ENCODE measurements around the gene ARFIP2. TPM values are rescaled to one million over a fixed set of nuclear protein-coding genes. Genes with fewer than 3 reads are reported as not detected.

The ARFIP2 gene
- total RNA-seq, 1 experiment from 2014 or later, result 65.2 TPM

DNA sequence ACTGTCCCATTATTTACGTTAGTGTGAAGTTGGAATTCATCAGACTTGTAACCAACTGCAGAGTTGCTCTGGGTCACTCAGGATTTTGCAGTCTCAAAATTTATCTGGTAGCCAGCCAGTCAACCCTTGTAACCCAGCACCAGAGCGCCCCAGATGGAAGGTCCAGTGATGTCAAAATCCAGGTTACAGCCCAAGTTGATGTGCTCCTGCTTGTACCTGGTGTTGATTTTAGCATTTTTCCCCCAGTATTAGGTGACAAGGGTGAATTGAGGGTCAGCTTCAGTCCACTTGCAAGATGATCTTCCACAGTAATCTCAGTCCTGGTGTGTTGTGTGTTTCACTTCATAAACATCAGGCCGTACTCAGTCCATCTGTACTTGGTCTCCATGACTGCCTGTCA is 7.7 kb upstream of the ARFIP2 start:
- Histone ChIP-seq H3F3A (ENCODE audit: low read length, unreplicated experiment) (no peaks in the 10 kb centered on the region), H3K4me2 (ENCODE audit: low read length) (no peak overlapping the region), H3K4me1 (ENCODE audit: insufficient read depth, low read length) (no peaks in the 10 kb centered on the region), H3K79me2 (ENCODE audit: low read length) (peaks cover 7% of the 10 kb centered on the region), H3K9ac (ENCODE audit: low read length) (no peak overlapping the region), H4K20me1 (ENCODE audit: low read length) (no peaks in the 10 kb centered on the region), H3K27ac (ENCODE audit: low read length) (no peak overlapping the region), H3K36me3 (ENCODE audit: low read depth, low read length) (peaks cover 18% of the 10 kb centered on the region), H2AFZ (ENCODE audit: low read length) (no peak overlapping the region), H3K27me3 (ENCODE audit: low read length) (no peaks in the 10 kb centered on the region), H3K9me2 (replicated peaks; ENCODE audit: low read length) (no peaks in the 10 kb centered on the region), H3K4me3 (ENCODE audit: low read length) (no peak overlapping the region), H3K9me3 (ENCODE audit: low read length) (no peaks in the 10 kb centered on the region)
- no peak for TF ChIP-seq EZH2phosphoT487 (IDR thresholded peaks at IDR 0.05; ENCODE audit: borderline replicate concordance, low read length)
- no peak for TF ChIP-seq EZH2 (IDR thresholded peaks at IDR 0.05; ENCODE audit: low read length, unreplicated experiment)
- TF ChIP-seq, protein P1, sequence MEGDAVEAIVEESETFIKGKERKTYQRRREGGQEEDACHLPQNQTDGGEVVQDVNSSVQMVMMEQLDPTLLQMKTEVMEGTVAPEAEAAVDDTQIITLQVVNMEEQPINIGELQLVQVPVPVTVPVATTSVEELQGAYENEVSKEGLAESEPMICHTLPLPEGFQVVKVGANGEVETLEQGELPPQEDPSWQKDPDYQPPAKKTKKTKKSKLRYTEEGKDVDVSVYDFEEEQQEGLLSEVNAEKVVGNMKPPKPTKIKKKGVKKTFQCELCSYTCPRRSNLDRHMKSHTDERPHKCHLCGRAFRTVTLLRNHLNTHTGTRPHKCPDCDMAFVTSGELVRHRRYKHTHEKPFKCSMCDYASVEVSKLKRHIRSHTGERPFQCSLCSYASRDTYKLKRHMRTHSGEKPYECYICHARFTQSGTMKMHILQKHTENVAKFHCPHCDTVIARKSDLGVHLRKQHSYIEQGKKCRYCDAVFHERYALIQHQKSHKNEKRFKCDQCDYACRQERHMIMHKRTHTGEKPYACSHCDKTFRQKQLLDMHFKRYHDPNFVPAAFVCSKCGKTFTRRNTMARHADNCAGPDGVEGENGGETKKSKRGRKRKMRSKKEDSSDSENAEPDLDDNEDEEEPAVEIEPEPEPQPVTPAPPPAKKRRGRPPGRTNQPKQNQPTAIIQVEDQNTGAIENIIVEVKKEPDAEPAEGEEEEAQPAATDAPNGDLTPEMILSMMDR (conservative IDR thresholded peaks at IDR 0.05; ENCODE audit: low read depth, low read length), result no peak
- ChIA-PET POLR2A (ENCODE audit: unreplicated experiment) (no interaction called here), CTCF (no interaction called here)
- DNase-seq (no peak), ATAC-seq (no peak; the same call in 1 of the 2 replicates)
- intact Hi-C loops (cut with micrococcal nuclease), result loop anchor here (2.0 kb wide), 1 partner anchor 14 kb away; no protein-coding TSS in a partner anchor
- BruUV-seq (replicated peaks), result no TSS peak

DNA sequence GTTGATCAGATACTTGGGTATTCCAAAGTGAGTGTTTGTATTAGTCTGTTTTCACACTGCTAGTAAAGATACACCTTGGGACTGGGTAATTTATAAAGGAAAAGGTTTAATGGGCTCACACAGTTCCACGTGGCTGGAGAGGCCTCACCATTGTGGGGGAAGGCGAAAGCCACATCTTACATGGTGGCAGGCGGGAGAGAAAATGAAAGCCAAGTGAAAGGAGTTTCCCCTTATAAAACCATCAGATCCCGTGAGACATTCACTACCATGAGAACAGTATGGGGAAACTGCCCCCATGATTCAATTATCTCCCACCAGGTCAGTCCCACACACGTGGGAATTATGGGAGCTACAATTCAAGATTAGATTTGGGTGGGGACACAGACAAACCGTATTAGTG is 7.2 kb upstream of the ARFIP2 start:
- ATAC-seq (no peak), DNase-seq (no peak)
- Histone ChIP-seq H4K20me1 (ENCODE audit: low read length) (no peaks in the 10 kb centered on the region), H3K4me1 (ENCODE audit: insufficient read depth, low read length) (no peaks in the 10 kb centered on the region), H3F3A (ENCODE audit: low read length, unreplicated experiment) (no peaks in the 10 kb centered on the region), H3K4me3 (ENCODE audit: low read length) (no peak overlapping the region), H3K27ac (ENCODE audit: low read length) (no peak overlapping the region), H3K4me2 (ENCODE audit: low read length) (no peak overlapping the region), H3K9me2 (replicated peaks; ENCODE audit: low read length) (no peaks in the 10 kb centered on the region), H3K36me3 (ENCODE audit: low read depth, low read length) (peaks cover 23% of the 10 kb centered on the region), H3K27me3 (ENCODE audit: low read length) (no peaks in the 10 kb centered on the region), H3K9me3 (ENCODE audit: low read length) (no peaks in the 10 kb centered on the region), H3K79me2 (ENCODE audit: low read length) (peaks cover 12% of the 10 kb centered on the region), H2AFZ (ENCODE audit: low read length) (no peak overlapping the region), H3K9ac (ENCODE audit: low read length) (no peak overlapping the region)
- TF ChIP-seq EZH2phosphoT487 (IDR thresholded peaks at IDR 0.05; ENCODE audit: borderline replicate concordance, low read length), result no peak
- no peak for TF ChIP-seq EZH2 (IDR thresholded peaks at IDR 0.05; ENCODE audit: low read length, unreplicated experiment)
- no TSS peak for BruUV-seq (replicated peaks)
- POLR2A ChIA-PET (ENCODE audit: unreplicated experiment), result no interaction called here
- CTCF ChIA-PET, result no interaction called here
- intact Hi-C loops (cut with micrococcal nuclease), result loop anchor here (2.0 kb wide), 1 partner anchor 14 kb away; no protein-coding TSS in a partner anchor

DNA sequence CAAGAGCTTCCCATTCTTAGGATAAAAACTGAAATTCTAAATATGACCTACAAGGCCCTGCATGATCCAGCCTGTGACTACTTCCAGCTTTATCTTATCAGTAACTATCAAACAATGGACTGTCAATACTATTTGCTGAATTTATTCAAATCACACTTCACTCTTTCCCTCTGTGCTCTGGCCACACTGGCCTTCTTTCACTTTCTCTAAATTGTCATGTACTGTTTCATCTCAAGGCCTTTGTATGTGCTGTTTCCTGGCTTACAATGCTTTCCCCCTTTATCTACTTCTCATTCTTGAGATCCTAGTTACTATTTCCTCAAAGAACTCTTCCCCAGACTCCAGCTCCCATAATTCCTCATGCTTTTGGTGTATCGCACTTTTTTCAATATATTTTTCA is 5.8 kb upstream of the ARFIP2 start:
- ATAC-seq, result no peak
- intact Hi-C loops (cut with micrococcal nuclease), result no loop called here
- H3K36me3 ChIP-seq (ENCODE audit: low read depth, low read length), result peaks cover 34% of the 10 kb centered on the region

More for the DNA sequence above, 5.8 kb upstream of the ARFIP2 start:
- no peak for TF ChIP-seq EZH2 (IDR thresholded peaks at IDR 0.05; ENCODE audit: low read length, unreplicated experiment)
- TF ChIP-seq, protein P1 (conservative IDR thresholded peaks at IDR 0.05; ENCODE audit: low read depth, low read length), result no peak
- no peak for TF ChIP-seq EZH2phosphoT487 (IDR thresholded peaks at IDR 0.05; ENCODE audit: borderline replicate concordance, low read length)
- no peak overlapping the region for H3K4me2 ChIP-seq (ENCODE audit: low read length)
- no peaks in the 10 kb centered on the region for H3F3A ChIP-seq (ENCODE audit: low read length, unreplicated experiment)
- no peaks in the 10 kb centered on the region for H3K27me3 ChIP-seq (ENCODE audit: low read length)
- no peak overlapping the region for H3K4me3 ChIP-seq (ENCODE audit: low read length)
- peaks cover 7% of the 10 kb centered on the region for H3K4me1 ChIP-seq (ENCODE audit: insufficient read depth, low read length)
- H3K27ac ChIP-seq (ENCODE audit: low read length), result no peak overlapping the region
- no peak overlapping the region for H2AFZ ChIP-seq (ENCODE audit: low read length)
- H4K20me1 ChIP-seq (ENCODE audit: low read length), result no peaks in the 10 kb centered on the region
- ChIA-PET POLR2A (ENCODE audit: unreplicated experiment) (no interaction called here), CTCF (no interaction called here)
- no peak for DNase-seq
- no peaks in the 10 kb centered on the region for H3K9me2 ChIP-seq (replicated peaks; ENCODE audit: low read length)
- H3K79me2 ChIP-seq (ENCODE audit: low read length), result peaks cover 26% of the 10 kb centered on the region
- H3K9ac ChIP-seq (ENCODE audit: low read length), result no peak overlapping the region
- no TSS peak for BruUV-seq (replicated peaks)
- H3K9me3 ChIP-seq (ENCODE audit: low read length), result no peaks in the 10 kb centered on the region
